H9 (cell line): ENCODE results near the gene INHBC. TPM values are rescaled to one million over a fixed set of nuclear protein-coding genes. Genes with fewer than 3 reads are reported as not detected.
A peak's percentile ranks its signal among the peaks of the same experiment; 100 is the strongest.

Experiments used
- DNase-seq: peaks from one replicate; pipeline ENCODE4 v3.0.0-alpha.2; 2017
- H2AFZ ChIP-seq: one replicate; pipeline ENCODE4 v1.6.1; 2013; ENCODE audit warnings: mild to moderate bottlenecking, low read length, control low read depth, moderate library complexity
- H2AK5ac ChIP-seq: 2 replicates; pipeline ENCODE4 v1.6.1; 2013; ENCODE audit warnings: low read length, control low read depth, mixed read lengths; ENCODE audit not compliant: insufficient read length
- H2BK120ac ChIP-seq: one replicate; pipeline ENCODE4 v1.6.1; 2013; ENCODE audit warnings: low read depth, mild to moderate bottlenecking, low read length, control low read depth, inconsistent platforms; ENCODE audit not compliant: poor library complexity, severe bottlenecking
- H2BK12ac ChIP-seq: 2 replicates; pipeline ENCODE4 v1.6.1; 2013; ENCODE audit warnings: low read length, control low read depth, mixed read lengths, low read depth; ENCODE audit not compliant: insufficient read length
- H2BK15ac ChIP-seq: 2 replicates; pipeline ENCODE4 v1.6.1; 2013; ENCODE audit warnings: low read depth, low read length, control low read depth
- H2BK20ac ChIP-seq: one replicate; pipeline ENCODE4 v1.6.1; 2013; ENCODE audit warnings: low read depth, mild to moderate bottlenecking, low read length, control low read depth, inconsistent platforms; ENCODE audit not compliant: poor library complexity, severe bottlenecking
- H2BK5ac ChIP-seq: 2 replicates; pipeline ENCODE4 v1.6.1; 2013; ENCODE audit warnings: low read length, control low read depth, mixed read lengths; ENCODE audit not compliant: insufficient read length
- H3K14ac ChIP-seq: 2 replicates; pipeline ENCODE4 v1.6.1; 2013; ENCODE audit warnings: low read length, control low read depth; ENCODE audit not compliant: insufficient read depth
- H3K18ac ChIP-seq: 2 replicates; pipeline ENCODE4 v1.6.1; 2013; ENCODE audit warnings: low read depth, mild to moderate bottlenecking, mixed read lengths, low read length, control low read depth; ENCODE audit not compliant: insufficient read length
- H3K23ac ChIP-seq: 2 replicates; pipeline ENCODE4 v1.6.1; 2013; ENCODE audit warnings: low read length, control low read depth, mixed read lengths, low read depth; ENCODE audit not compliant: insufficient read length
- H3K23me2 ChIP-seq: 2 replicates; pipeline ENCODE4 v1.6.1; 2013; ENCODE audit warnings: low read depth, mild to moderate bottlenecking, mixed read lengths, low read length, control low read depth; ENCODE audit not compliant: insufficient read length, poor library complexity, severe bottlenecking
- H3K27ac ChIP-seq: 2 replicates; pipeline ENCODE4 v1.5.1; 2013; ENCODE audit warnings: low read length, control low read depth, mixed read lengths, low read depth; ENCODE audit not compliant: insufficient read length
- H3K27me3 ChIP-seq: 2 replicates; pipeline ENCODE4 v1.6.1; 2013; ENCODE audit warnings: low read length, control low read depth, inconsistent platforms; ENCODE audit not compliant: insufficient read depth
- H3K4ac ChIP-seq: 2 replicates; pipeline ENCODE4 v1.6.1; 2013; ENCODE audit warnings: low read depth, mild to moderate bottlenecking, control low read depth, inconsistent platforms, low read length, moderate library complexity
- H3K4me1 ChIP-seq: 2 replicates; pipeline ENCODE4 v1.6.1; 2013; ENCODE audit warnings: low read length, control low read depth, inconsistent platforms; ENCODE audit not compliant: insufficient read depth
- H3K4me2 ChIP-seq: 2 replicates; pipeline ENCODE4 v1.6.1; 2013; ENCODE audit warnings: low read length, control low read depth, mixed read lengths; ENCODE audit not compliant: insufficient read length, insufficient read depth
- H3K56ac ChIP-seq: 2 replicates; pipeline ENCODE4 v1.6.1; 2013; ENCODE audit warnings: low read depth, mild to moderate bottlenecking, mixed read lengths, low read length, control low read depth; ENCODE audit not compliant: insufficient read length
- H3K79me1 ChIP-seq: 2 replicates; pipeline ENCODE4 v1.6.1; 2013; ENCODE audit warnings: low read depth, mild to moderate bottlenecking, moderate library complexity, low read length, control low read depth, inconsistent platforms; ENCODE audit not compliant: insufficient read depth, poor library complexity, severe bottlenecking
- H3K79me2 ChIP-seq: 2 replicates; pipeline ENCODE4 v1.6.1; 2013; ENCODE audit warnings: low read length, control low read depth, inconsistent platforms; ENCODE audit not compliant: insufficient read depth
- H3K9ac ChIP-seq: 2 replicates; pipeline ENCODE4 v1.6.1; 2013; ENCODE audit warnings: low read length, control low read depth, mixed read lengths; ENCODE audit not compliant: insufficient read length; ENCODE audit errors: extremely low read depth
- H3K9me3 ChIP-seq: one replicate; pipeline ENCODE4 v1.6.1; 2013; ENCODE audit warnings: low read depth, low read length, inconsistent platforms; ENCODE audit not compliant: control insufficient read depth
- H3T11ph ChIP-seq: one replicate; pipeline ENCODE4 v1.6.1; 2013; ENCODE audit warnings: mild to moderate bottlenecking, low read length, control low read depth, inconsistent platforms
- H4K20me1 ChIP-seq: one replicate; pipeline ENCODE4 v1.6.1; 2013; ENCODE audit not compliant: control insufficient read depth, insufficient read length, insufficient read depth
- H4K5ac ChIP-seq: 2 replicates; pipeline ENCODE4 v1.6.1; 2013; ENCODE audit warnings: low read depth, mild to moderate bottlenecking, mixed read lengths, low read length, control low read depth; ENCODE audit not compliant: insufficient read length
- H4K8ac ChIP-seq: replicated peaks from 2 replicates; pipeline ENCODE4 v1.6.1; 2013; ENCODE audit warnings: low read length, control low read depth, mixed read lengths, low read depth; ENCODE audit not compliant: insufficient read length
- H4K91ac ChIP-seq: 2 replicates; pipeline ENCODE4 v1.6.1; 2013; ENCODE audit warnings: low read depth, mild to moderate bottlenecking, moderate library complexity, mixed read lengths, low read length, control low read depth; ENCODE audit not compliant: insufficient read length
- H3K27ac Mint-ChIP-seq, 3 experiments: 2 replicates in 2 of 3; 3 replicates in 1 of 3; pipeline ENCODE4 v1.8.0; 2020 to 2021; ENCODE audit warnings: mixed read lengths in 3 of 3, mild to moderate bottlenecking in 1 of 3, moderate library complexity in 1 of 3
- H3K27me3 Mint-ChIP-seq: 2 replicates; pipeline ENCODE4 v1.8.0; 2021; ENCODE audit warnings: low read depth, mild to moderate bottlenecking, moderate library complexity, mixed read lengths
- H3K36me3 Mint-ChIP-seq, 3 experiments: 2 replicates in 2 of 3; 3 replicates in 1 of 3; pipeline ENCODE4 v1.8.0; 2020 to 2021; ENCODE audit warnings: low read depth in 3 of 3, mixed read lengths in 3 of 3; ENCODE audit not compliant: insufficient read depth in 1 of 3
- H3K4me1 Mint-ChIP-seq, 2 experiments: 2 replicates each; pipeline ENCODE4 v1.8.0; 2020; ENCODE audit warnings: mixed read lengths in 2 of 2
- H3K4me3 Mint-ChIP-seq, 2 experiments: 2 replicates in 1 of 2; 3 replicates in 1 of 2; pipeline ENCODE4 v1.8.0; 2020 to 2021; ENCODE audit warnings: mild to moderate bottlenecking in 2 of 2, mixed read lengths in 2 of 2, moderate library complexity in 1 of 2
- H3K9me3 Mint-ChIP-seq, 2 experiments: 2 replicates in 1 of 2; 3 replicates in 1 of 2; pipeline ENCODE4 v1.8.0; 2020; ENCODE audit warnings: mild to moderate bottlenecking in 2 of 2, mixed read lengths in 2 of 2, moderate library complexity in 1 of 2
- WGBS: extraction: QIAGEN DNeasy Blood & Tissue Kit; methylation state at CpG from one replicate; pipeline ENCODE4 v1.1.7; 2013; ENCODE audit warnings: missing lambda C conversion rate, low lambda C conversion rate, mixed read lengths; ENCODE audit not compliant: insufficient read length; ENCODE audit errors: extremely low coverage; 5-methylcytosine and 5-hydroxymethylcytosine counted together
- total RNA-seq: library from RNA; stranded (reverse); gene quantifications from 2 replicates; pipeline ENCODE4 v1.2.1, GENCODE V29; 2021
- TF ChIP-seq, protein P1 (sequence below): fragments of 200-600 bp; sonication (generic); conservative IDR thresholded peaks from 3 replicates; pipeline ENCODE4 v1.8.0; 2021; ENCODE audit warnings: antibody characterized with exemption, mild to moderate bottlenecking

Gene INHBC
- total RNA-seq, 1 experiment from 2014 or later = not detected

DNA sequence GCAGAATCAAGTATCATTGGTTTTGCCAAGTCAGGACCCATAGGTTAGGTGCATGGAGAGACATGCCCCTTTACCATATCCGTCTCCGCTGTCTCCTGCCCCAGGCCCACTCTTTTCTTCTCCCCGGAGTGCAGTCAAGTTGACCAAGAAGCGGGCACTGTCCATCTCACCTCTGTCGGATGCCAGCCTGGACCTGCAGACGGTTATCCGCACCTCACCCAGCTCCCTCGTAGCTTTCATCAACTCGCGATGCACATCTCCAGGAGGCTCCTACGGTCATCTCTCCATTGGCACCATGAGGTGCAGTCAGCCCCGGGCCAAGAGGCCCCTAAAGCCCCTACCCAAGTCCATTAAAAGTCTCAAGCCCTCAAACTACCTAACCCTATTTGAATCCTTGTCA, 30.0 kb downstream of the INHBC start:
- Histone ChIP-seq H3K27ac (no peak overlapping the region), H2AFZ (no peak overlapping the region), H3K9me3 (no peaks in the 10 kb centered on the region), H3K79me1 (no peaks in the 10 kb centered on the region), H3K27me3 (no peaks in the 10 kb centered on the region), H4K91ac (no peak overlapping the region), H3K4ac (no peak overlapping the region), H2BK12ac (no peak overlapping the region), H3K4me2 (no peak overlapping the region), H3K23ac (no peak overlapping the region), H2BK5ac (no peak overlapping the region), H2BK20ac (no peak overlapping the region), H2BK15ac (no peak overlapping the region), H3K14ac (no peak overlapping the region), H4K5ac (no peak overlapping the region), H3K18ac (no peak overlapping the region), H3K9ac (no peak overlapping the region), H3T11ph (no peak overlapping the region), H2AK5ac (no peak overlapping the region), H3K4me1 (no peaks in the 10 kb centered on the region), H3K23me2 (peaks cover 10% of the 10 kb centered on the region), H3K56ac (no peak overlapping the region), H4K8ac (no peak overlapping the region), H2BK120ac (no peak overlapping the region), H3K79me2 (no peaks in the 10 kb centered on the region), H4K20me1 (no peaks in the 10 kb centered on the region)
- H3K4me1 Mint-ChIP-seq = peaks cover 14 to 16% of the 10 kb centered on the region in 2 experiments
- TF ChIP-seq, protein P1, sequence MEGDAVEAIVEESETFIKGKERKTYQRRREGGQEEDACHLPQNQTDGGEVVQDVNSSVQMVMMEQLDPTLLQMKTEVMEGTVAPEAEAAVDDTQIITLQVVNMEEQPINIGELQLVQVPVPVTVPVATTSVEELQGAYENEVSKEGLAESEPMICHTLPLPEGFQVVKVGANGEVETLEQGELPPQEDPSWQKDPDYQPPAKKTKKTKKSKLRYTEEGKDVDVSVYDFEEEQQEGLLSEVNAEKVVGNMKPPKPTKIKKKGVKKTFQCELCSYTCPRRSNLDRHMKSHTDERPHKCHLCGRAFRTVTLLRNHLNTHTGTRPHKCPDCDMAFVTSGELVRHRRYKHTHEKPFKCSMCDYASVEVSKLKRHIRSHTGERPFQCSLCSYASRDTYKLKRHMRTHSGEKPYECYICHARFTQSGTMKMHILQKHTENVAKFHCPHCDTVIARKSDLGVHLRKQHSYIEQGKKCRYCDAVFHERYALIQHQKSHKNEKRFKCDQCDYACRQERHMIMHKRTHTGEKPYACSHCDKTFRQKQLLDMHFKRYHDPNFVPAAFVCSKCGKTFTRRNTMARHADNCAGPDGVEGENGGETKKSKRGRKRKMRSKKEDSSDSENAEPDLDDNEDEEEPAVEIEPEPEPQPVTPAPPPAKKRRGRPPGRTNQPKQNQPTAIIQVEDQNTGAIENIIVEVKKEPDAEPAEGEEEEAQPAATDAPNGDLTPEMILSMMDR = no peak
- peak; percentile 25 for DNase-seq
- peaks cover 42% of the 10 kb centered on the region for H3K27me3 Mint-ChIP-seq
- no peak overlapping the region; a peak in 1 of 5 replicates for H3K4me3 Mint-ChIP-seq
- H3K27ac Mint-ChIP-seq = 0 out of 7 replicates have a peak overlapping the region, but pooled peaks of 1 of the 3 experiments have one; percentile 9
- no CpG with 5 or more reads among the region's 12 CpGs for WGBS
- H3K36me3 Mint-ChIP-seq = peaks cover 0 to 36% (median 19%) of the 10 kb centered on the region in 3 experiments
- H3K9me3 Mint-ChIP-seq = no peaks in the 10 kb centered on the region
